Measurements from ENCODE around the gene IQGAP2. TPM values are rescaled to one million over a fixed set of nuclear protein-coding genes. Genes with fewer than 3 reads are reported as not detected.
A peak's percentile ranks its signal among the peaks of the same experiment; 100 is the strongest.
"Not testable (repeated sequence)": the region's sequence is repeated elsewhere in the genome, so short reads cannot be mapped to it uniquely, and the experiment has no call there.

The IQGAP2 gene
- total RNA-seq, 1 experiment from 2014 or later = 83.2 TPM

DNA sequence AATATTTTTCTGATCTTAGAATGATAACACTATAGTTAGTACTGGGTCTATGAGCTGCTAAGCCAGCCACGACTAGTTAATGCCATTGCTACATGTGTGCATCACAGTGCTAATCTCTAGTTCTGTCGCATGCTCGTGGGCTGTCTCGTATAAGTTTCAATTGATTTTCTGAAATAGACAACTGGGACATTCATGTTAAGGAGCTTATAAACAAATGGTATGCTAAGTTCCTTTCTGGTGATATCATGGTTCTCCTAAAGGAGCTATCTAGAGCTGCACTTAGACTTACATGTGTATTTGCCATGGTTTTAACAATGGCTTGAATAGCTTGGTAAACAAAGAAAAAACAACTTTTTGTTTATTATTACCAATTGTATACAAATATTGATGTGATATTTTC lies 173.9 kb downstream of the IQGAP2 start:
- no peak for DNase-seq (ENCODE audit: low spot score)
- in situ Hi-C loops (cut with HindIII; ENCODE audit: low sequenced_read_pairs) = no loop called here

- DNase-seq (ENCODE audit: low spot score) = no peak
- in situ Hi-C loops (cut with HindIII; ENCODE audit: low sequenced_read_pairs) = no loop called here
These were observed 176.3 kb downstream of the IQGAP2 start for GRCh38 chr5:76579166-76579937.

- in situ Hi-C loops (cut with HindIII; ENCODE audit: low sequenced_read_pairs) = no loop called here
- DNase-seq (ENCODE audit: low spot score) = no peak
These were observed 177.9 kb downstream of the IQGAP2 start for GRCh38 chr5:76580981-76581380.

DNA sequence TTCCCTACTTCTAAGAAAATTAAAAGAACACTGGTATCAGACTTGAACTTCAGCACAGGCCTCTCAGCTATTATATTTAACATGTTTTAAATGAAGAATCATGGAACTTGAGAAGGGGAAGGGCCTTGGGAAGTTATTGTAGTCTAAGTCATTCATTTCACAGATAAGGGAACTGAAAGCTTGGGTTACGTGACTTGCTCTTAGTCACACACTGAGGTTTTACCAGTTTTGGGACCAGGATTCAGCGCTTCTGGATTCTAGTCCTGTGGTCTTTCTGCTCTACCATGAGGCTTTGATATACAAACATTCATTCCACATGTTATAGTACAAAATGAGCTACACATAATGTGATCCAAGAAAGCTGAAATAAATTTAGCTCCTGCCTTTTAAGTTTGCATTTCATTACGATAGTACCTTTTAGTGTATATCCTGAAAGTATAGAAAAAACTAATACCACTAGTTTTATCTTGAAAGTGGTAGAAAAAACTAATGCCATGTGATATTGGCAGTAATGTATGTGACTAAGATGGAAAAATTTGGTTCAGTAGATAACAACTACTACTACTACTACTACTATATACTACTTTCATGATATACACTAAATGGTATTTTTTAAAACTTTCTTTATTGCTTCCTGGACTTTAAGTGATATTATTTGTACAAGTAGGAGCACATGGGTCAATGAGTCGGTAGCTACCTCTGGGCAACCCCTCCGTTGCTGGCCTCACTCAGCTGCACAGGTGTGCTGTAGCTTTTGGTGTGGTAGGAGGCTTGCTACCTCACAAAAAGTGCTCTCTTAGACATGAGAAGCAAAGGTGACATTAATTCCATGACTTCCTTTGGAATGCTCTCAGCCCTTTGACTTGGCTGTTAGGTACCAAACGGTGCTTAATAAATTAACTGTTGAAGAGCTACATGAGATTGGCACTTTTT lies 179.4 kb downstream of the IQGAP2 start:
- no peak for DNase-seq (ENCODE audit: low spot score)
- in situ Hi-C loops (cut with HindIII; ENCODE audit: low sequenced_read_pairs) = no loop called here

GRCh38 chr5:76583163-76584047 lies 180.3 kb downstream of the IQGAP2 start:
- DNase-seq (ENCODE audit: low spot score) = no peak
- in situ Hi-C loops (cut with HindIII; ENCODE audit: low sequenced_read_pairs) = no loop called here

DNA sequence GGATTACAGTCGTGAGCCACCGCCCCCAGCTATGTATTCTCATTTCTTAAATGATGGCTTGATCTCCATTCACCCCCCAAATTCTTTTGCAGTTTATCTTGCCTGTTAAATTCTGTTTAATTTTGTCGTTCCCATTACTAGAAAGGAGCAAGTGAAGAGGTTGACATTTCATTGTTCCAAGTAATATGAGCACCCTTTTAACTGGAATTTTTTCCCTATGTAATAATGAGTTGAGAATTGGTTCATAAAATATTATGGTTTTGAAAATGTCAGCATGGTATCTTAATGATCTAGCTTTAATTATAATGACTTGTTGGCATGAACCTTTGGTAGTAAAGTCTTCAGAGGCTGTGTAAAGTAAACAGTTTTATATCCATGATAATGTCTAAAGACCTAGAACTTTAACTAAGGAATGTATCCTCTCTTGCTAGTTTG lies 182.7 kb downstream of the IQGAP2 start:
- in situ Hi-C loops (cut with HindIII; ENCODE audit: low sequenced_read_pairs) = no loop called here
- no peak for DNase-seq (ENCODE audit: low spot score)

DNA sequence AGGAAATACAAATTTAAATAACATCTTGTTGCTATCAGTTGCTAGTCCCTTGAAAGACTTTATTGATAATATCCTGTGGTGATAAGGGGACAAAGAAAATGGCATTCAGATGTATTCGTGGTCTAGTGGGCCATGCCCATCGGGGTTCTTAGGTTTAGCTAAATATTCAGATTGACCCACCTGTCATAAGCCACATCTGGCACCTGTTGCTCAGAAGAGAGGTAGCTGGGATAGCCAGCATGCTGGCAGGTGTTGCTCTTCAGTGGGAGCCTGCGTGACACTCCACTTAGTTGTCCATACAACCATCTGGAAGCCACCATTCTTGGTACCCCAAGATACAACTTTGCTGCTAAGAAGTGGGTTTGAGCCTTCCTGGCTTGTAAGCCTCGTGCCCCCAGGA lies 183.4 kb downstream of the IQGAP2 start:
- in situ Hi-C loops (cut with HindIII; ENCODE audit: low sequenced_read_pairs) = no loop called here
- no peak for DNase-seq (ENCODE audit: low spot score)

DNA sequence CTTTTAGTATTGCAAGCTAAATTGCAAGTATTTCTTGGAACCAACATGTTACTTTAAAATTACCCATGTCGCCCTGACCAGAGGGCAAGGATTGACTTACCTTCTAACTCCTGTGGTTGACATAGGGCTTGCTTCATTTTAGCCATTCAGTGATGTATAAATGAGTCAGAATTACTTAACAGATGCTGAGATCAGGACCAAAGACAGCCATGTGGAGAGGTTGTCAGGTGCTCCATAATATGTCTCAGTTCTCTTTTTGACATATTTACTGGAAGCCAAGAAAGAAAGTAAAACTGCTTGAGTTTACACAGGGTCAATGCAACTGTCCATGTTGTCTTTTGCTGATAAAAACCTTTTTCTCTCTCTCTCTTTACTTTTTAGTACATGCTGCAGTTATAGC lies 186.9 kb downstream of the IQGAP2 start:
- no peak for DNase-seq (ENCODE audit: low spot score)
- in situ Hi-C loops (cut with HindIII; ENCODE audit: low sequenced_read_pairs) = no loop called here

DNA sequence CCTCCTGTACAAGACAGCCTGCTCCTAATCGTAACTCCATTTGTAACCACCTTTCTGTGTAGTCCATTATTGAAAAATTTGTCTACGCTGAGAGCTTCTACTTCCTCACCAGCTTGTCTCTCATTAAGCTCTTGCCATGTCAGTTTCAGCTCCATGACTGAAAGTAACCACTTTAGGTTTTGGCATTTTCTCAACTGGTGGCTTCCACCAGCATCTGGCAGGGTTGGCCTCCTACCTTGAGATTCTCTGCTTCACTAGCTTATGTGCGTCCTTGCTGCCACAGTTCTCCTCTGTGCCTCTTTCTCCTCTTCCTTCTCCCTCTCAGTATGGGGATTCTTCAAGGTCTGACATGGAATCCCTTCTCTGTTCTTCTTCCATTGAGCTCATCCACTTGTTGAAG lies 188.3 kb downstream of the IQGAP2 start:
- no peak for DNase-seq (ENCODE audit: low spot score)
- in situ Hi-C loops (cut with HindIII; ENCODE audit: low sequenced_read_pairs) = no loop called here

DNA sequence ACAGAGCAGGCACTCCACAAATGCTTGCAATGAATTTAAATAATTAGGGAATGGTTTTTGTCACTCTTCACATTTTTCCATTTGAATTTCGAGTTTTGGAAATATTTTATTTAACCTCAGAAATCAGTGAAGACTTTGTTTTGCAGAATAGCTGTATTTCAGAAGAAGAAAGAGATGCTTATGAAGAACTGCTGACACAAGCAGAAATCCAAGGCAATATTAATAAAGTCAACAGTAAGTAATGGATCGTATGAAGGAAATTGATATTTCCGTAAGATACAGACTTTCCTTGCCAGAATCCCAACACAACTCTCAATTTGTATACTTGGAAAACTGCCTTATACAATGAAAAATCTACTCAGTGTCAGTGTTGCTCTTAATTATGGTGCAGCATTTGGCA lies 189.6 kb downstream of the IQGAP2 start:
- no peak for DNase-seq (ENCODE audit: low spot score)
- in situ Hi-C loops (cut with HindIII; ENCODE audit: low sequenced_read_pairs) = no loop called here

DNA sequence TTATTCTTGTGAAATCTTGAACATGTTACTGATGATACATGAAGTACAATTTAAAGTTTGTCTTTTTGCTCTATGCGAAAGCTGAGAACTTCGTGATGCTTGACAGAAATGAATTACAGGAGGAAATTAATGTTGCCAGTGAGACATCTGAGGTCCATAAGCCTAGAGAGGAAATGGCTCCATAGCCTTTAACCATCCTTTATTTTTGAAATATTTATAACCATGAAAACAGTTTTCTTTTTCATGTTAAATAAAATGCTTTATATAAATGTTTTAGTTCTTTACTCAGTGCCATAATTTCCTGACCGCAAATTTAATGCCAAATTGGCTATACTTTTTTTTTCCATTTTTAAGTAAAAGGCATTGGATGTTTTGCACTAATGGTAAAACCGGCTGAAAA lies 191.0 kb downstream of the IQGAP2 start:
- no peak for DNase-seq (ENCODE audit: low spot score)
- in situ Hi-C loops (cut with HindIII; ENCODE audit: low sequenced_read_pairs) = no loop called here

DNA sequence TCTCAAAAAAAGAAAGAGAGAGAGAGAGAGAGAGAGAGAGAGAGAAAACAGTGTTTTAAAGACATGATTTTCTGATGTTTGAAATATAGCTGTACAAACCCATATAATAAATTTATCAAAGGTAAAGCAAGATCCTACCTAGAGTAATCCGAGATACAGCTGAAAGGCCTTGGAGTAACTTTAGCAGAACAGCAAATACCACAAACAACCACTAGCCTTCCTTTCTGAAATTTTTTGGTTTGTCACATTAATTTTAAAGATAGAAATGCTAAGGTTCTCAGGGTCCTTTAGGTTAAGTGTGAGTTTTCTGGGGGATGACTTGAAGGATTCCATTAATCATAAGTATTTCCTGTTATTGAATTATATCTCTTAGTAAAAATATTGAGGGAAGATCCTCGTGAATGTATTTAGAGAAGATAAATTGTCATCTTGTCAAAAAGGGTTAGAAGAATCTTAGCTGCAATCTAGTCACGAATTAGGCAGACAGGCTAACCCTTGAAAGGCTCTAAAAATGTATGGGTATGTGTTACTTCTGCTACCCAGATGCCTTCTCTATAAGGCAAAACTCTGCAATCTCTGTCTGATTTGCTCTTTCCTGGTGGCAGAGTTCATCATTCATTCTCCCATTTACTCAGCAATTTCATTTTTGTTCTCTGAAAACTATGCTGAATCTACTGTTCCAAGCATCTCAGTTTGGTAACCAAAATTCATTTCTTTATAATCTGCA lies 192.8 kb downstream of the IQGAP2 start:
- DNase-seq (ENCODE audit: low spot score) = no peak
- in situ Hi-C loops (cut with HindIII; ENCODE audit: low sequenced_read_pairs) = no loop called here

DNA sequence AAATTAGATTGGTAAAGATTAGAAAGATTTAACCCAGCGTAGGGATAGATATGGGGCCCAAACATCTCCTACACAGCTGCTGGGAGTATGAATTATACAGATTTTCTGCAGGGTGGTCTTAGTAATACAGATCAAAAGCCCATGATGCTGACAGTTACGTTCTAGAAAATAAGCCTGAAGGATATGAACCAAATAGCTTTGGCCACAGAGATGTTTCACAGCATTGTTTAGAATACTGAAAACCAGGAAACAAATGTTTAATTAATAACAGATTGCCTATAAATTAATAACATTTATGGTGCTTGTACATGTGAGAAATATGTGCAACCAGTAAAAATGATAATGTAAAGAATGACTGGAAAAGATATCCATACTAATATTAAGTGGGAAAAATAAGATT lies 195.4 kb downstream of the IQGAP2 start:
- in situ Hi-C loops (cut with HindIII; ENCODE audit: low sequenced_read_pairs) = no loop called here
- DNase-seq (ENCODE audit: low spot score) = no peak

DNA sequence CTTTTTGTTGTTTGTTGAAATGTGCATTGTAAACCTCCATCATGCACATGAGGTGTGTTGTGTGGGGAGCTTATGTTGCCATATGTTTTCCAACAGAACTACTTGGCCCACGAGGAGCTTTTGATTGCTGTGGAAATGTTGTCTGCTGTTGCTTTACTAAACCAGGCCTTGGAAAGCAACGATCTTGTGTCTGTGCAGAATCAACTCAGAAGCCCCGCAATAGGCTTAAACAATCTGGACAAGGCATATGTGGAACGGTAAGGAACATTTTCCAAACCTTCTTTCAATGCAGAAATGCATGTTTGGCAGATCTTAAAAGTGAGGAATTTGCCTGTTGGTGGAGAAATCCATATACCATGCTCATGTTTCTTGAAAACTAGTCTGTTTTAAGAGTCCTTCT lies 197.6 kb downstream of the IQGAP2 start:
- in situ Hi-C loops (cut with HindIII; ENCODE audit: low sequenced_read_pairs) = no loop called here
- no peak for DNase-seq (ENCODE audit: low spot score)

DNA sequence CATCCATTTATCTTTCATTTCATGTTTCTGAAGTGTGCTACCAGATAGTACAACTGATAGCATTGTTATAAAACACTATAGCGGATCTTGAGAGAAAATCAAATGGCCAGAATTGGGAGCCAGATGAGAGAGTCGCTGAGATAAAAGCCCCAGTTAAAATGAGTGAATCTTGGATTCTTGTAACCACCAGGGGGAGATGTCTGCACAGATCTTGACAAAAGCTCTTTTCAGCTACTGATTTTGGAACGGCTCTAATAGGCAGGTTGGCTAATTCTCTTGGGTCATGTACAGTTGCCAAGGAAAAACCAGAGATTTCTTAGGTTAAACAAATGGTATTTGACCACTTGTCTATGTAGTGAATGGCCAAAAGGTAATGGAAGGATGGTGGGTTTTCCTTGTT lies 198.4 kb downstream of the IQGAP2 start:
- in situ Hi-C loops (cut with HindIII; ENCODE audit: low sequenced_read_pairs) = no loop called here
- peak; percentile 55 for DNase-seq (ENCODE audit: low spot score)

DNA sequence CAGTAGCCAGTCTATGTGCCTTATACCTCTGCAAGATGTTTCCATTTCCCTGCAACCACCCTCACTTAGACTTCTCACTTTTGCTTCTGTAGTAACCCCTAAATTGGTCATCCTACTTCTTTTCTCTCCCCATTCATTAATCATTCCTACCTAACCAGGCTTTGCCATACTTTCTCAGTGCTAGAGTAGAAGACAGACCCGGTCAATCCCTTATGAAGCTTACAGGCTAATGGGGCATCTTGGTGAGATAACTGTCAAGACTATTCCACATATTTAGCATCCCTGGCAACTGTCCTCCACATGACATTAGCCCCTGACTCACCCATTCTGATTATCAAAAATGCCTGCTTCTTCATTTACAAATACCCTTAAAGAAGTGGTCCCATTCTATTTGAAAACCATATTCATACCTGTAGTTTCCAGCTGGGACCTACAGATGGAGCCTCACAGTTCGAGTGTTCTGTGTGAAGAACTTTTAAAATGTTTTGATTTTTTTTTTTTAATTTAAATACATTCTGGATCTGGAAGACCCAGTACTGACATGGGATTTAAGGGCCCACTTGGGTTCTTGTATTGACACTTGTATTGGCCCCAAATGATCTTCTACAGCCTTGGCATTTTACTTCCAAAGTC lies 199.1 kb downstream of the IQGAP2 start:
- DNase-seq (ENCODE audit: low spot score) = no peak
- in situ Hi-C loops (cut with HindIII; ENCODE audit: low sequenced_read_pairs) = no loop called here

DNA sequence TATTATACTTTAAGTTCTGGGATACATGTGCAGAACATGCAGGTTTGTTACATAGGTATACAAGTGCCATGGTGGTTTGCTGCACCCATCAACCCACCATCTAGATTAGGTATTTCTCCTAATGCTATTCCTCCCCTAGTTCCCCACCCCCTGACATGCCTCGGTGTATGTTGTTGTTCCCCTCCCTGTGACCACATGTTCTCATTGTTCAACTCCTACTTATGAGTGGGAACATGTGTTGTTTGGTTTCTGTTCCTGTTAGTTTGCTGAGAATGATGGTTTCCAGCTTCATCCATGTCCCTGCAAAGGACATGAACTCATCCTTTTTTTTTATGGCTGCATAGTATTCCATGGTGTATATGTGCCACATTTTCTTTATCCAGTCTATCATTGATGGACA lies 200.9 kb downstream of the IQGAP2 start:
- in situ Hi-C loops (cut with HindIII; ENCODE audit: low sequenced_read_pairs); DNase-seq (ENCODE audit: low spot score): not testable (repeated sequence)

GRCh38 chr5:76604838-76605237 lies 201.8 kb downstream of the IQGAP2 start:
- no peak for DNase-seq (ENCODE audit: low spot score)
- in situ Hi-C loops (cut with HindIII; ENCODE audit: low sequenced_read_pairs) = no loop called here

Measured in G401 (cell line).